HL-60/S4 treated with phorbol 12-myristate 13-acetate at 8.2 ng/mL for 4 days and 3 days (cell line): ENCODE data around the gene HOXC5.

ENCODE experiments used
- in situ Hi-C: fragments of 300-500 bp; cut with MboI; formaldehyde crosslinking; loops from 2 replicates; pipeline ENCODE4 v1.15.0; 2022; ENCODE audit warnings: low sequenced_read_pairs

HOXC5 gene

GRCh38 chr12:54017027-54017788 is 15.6 kb upstream of the HOXC5 start:
- in situ Hi-C loops = loop anchor here (10.0 kb wide), 1 partner anchor 178 kb away; no protein-coding TSS in a partner anchor

GRCh38 chr12:54017878-54018467 is 14.9 kb upstream of the HOXC5 start:
- in situ Hi-C loops = loop anchor here (10.0 kb wide), 1 partner anchor 177 kb away; no protein-coding TSS in a partner anchor

GRCh38 chr12:54018468-54018984 is 14.3 kb upstream of the HOXC5 start:
- in situ Hi-C loops = loop anchor here (10.0 kb wide), 1 partner anchor 176 kb away; no protein-coding TSS in a partner anchor

GRCh38 chr12:54019091-54019811 is 13.6 kb upstream of the HOXC5 start:
- in situ Hi-C loops = loop anchor here (10.0 kb wide), 1 partner anchor 176 kb away; no protein-coding TSS in a partner anchor

GRCh38 chr12:54019924-54020590 is 12.8 kb upstream of the HOXC5 start:
- in situ Hi-C loops = loop anchor here (10.0 kb wide), 1 partner anchor 175 kb away; no protein-coding TSS in a partner anchor

- in situ Hi-C loops = no loop called here
These were observed 12.1 kb upstream of the HOXC5 start for GRCh38 chr12:54020591-54021405.

GRCh38 chr12:54021432-54022013 is 11.3 kb upstream of the HOXC5 start:
- in situ Hi-C loops = no loop called here

GRCh38 chr12:54022960-54023884 is 9.6 kb upstream of the HOXC5 start:
- in situ Hi-C loops = no loop called here

GRCh38 chr12:54024127-54024526 is 8.7 kb upstream of the HOXC5 start:
- in situ Hi-C loops = no loop called here

GRCh38 chr12:54024581-54025305 is 8.1 kb upstream of the HOXC5 start:
- in situ Hi-C loops = no loop called here

GRCh38 chr12:54025499-54026405 is 7.1 kb upstream of the HOXC5 start:
- in situ Hi-C loops = no loop called here

- in situ Hi-C loops = no loop called here
These were observed 6.0 kb upstream of the HOXC5 start for GRCh38 chr12:54026640-54027441.

GRCh38 chr12:54027442-54027786 is 5.4 kb upstream of the HOXC5 start:
- in situ Hi-C loops = no loop called here

- in situ Hi-C loops = no loop called here
These were observed 4.3 kb upstream of the HOXC5 start, which contains the start of gene HOXC6 for GRCh38 chr12:54028314-54029201. TSS of gene HOXC6 (plus strand) at chr12:54028440. CDS start at chr12:54028522, 82 bp downstream.
